ENCODE measurements around the gene ELP1. TPM values are rescaled to one million over a fixed set of nuclear protein-coding genes. Genes with fewer than 3 reads are reported as not detected.
"Not testable (repeated sequence)": the region's sequence is repeated elsewhere in the genome, so short reads cannot be mapped to it uniquely, and the experiment has no call there.

The ELP1 gene
- total RNA-seq, 1 donor from 2014 or later = 8.8 TPM

GRCh38 chr9:108854094-108854493, 79.8 kb downstream of the ELP1 start:
- no peaks in the 10 kb centered on the region for H3K27me3 ChIP-seq
- H3K27ac ChIP-seq = no peak overlapping the region
- no peak for TF ChIP-seq CTCF (IDR thresholded peaks at IDR 0.05)
- H3K4me1 ChIP-seq = no peaks in the 10 kb centered on the region
- H3K4me3 ChIP-seq = no peak overlapping the region
- intact Hi-C loops (cut with DNase I) = no loop called here
- H3K36me3 ChIP-seq = no peaks in the 10 kb centered on the region
- DNase-seq (ENCODE audit: low spot score in 2 of 2) = no peak
- no peaks in the 10 kb centered on the region for H3K9me3 ChIP-seq

GRCh38 chr9:108852079-108852478, 81.8 kb downstream of the ELP1 start:
- Histone ChIP-seq H3K4me1 (no peaks in the 10 kb centered on the region), H3K27ac (no peak overlapping the region), H3K4me3 (no peak overlapping the region), H3K9me3 (no peaks in the 10 kb centered on the region), H3K27me3 (no peaks in the 10 kb centered on the region), H3K36me3 (no peaks in the 10 kb centered on the region)
- intact Hi-C loops (cut with DNase I) = no loop called here
- no peak for DNase-seq (ENCODE audit: low spot score in 2 of 2)
- no peak for TF ChIP-seq CTCF (IDR thresholded peaks at IDR 0.05)

DNA sequence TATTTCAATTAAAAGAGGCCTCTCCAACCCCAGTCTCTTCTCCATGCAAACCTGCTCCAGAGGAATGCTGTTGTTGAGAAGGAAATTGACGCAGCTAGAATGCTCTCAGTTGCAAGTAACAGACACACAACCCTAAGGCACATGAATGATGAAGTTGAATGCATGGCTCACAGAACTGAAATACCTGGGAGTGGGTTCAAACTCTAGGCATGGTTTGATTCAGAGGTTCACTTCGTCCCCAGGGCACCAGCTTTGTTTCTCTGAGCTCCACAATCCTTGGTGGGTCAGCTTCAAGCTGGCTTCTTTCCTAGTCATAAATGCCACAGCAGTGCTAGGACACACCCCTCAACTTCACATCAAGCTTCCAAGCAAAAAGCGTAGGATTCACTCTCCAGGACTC, 82.8 kb downstream of the ELP1 start:
- H3K36me3 ChIP-seq = no peaks in the 10 kb centered on the region
- H3K27ac ChIP-seq = no peak overlapping the region
- H3K9me3 ChIP-seq = no peaks in the 10 kb centered on the region
- intact Hi-C loops (cut with DNase I) = no loop called here
- no peak overlapping the region for H3K4me3 ChIP-seq
- TF ChIP-seq CTCF (IDR thresholded peaks at IDR 0.05) = no peak
- no peaks in the 10 kb centered on the region for H3K27me3 ChIP-seq
- no peak for DNase-seq (ENCODE audit: low spot score in 2 of 2)
- no peaks in the 10 kb centered on the region for H3K4me1 ChIP-seq

DNA sequence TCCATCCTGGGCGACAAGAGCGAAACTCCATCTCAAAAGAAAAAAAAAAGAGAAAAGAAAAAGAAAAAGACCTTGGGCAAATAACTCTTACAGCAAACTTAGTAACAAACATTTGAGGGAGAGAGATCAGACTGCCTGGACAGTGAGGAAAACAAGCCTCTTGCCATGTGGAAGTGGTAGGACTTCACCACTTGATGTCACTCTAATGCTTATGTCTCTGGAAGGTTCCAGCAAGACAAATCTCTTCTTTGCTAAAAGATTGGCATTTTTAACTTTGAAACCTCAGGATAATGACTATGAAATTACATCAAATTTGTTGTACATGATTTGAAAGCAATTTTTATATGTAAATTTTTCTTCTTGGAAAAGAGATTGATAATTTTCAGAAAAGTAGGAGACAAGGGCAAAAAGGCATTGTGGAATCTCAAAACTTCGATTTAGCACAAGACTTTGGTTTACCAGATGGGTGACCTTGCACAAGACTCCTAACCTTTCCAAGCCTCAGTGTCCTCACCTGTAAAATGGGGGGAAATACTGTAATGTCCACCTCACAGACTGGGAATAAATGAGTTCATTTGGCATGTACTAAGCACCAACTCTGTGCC, 83.5 kb downstream of the ELP1 start:
- TF ChIP-seq CTCF (IDR thresholded peaks at IDR 0.05) = no peak
- intact Hi-C loops (cut with DNase I) = no loop called here
- Histone ChIP-seq H3K27ac (no peak overlapping the region), H3K36me3 (no peaks in the 10 kb centered on the region), H3K4me1 (no peaks in the 10 kb centered on the region), H3K9me3 (no peaks in the 10 kb centered on the region), H3K27me3 (no peaks in the 10 kb centered on the region), H3K4me3 (no peak overlapping the region)
- DNase-seq (ENCODE audit: low spot score in 2 of 2) = no peak

DNA sequence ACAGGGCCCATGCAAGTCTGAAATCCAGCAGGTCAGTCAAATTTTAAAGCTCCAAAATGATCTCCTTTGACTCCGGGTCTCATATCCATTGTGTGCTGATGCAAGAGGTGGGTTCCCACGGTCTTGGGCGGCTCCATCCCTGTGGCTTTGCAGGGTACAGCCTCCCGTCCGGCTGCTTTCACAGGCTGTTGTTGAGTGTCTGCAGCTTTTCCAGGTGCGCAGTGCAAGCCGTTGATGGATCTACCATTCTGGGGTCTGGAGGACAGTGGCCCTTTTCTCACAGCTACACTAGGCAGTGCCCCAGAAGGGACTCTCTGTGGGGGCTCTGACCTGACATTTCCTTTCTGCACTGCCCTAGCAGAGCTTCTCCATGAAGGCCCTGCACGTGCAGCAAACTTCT, 85.6 kb downstream of the ELP1 start:
- DNase-seq (ENCODE audit: low spot score in 2 of 2); H3K4me1 ChIP-seq; H3K9me3 ChIP-seq; H3K27ac ChIP-seq; H3K36me3 ChIP-seq; intact Hi-C loops (cut with DNase I); H3K27me3 ChIP-seq; H3K4me3 ChIP-seq: not testable (repeated sequence)

DNA sequence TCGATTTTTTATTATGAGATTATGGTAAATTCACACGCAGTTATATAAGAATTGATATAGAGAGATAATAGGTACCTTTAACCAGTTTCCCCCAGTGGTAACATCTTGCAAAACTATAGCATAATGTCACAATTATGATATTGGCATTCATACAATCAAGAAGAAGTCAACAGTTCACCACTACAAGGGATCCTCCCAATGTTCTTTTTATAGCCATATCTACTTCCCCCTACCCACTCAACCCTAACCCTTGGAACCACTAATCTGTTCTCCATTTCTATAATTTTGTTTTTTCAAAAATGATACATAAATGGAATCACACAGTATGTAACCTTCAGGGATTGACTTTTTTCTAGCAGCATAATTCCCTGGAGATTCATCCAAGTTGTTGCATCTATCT, 88.0 kb downstream of the ELP1 start:
- H3K4me1 ChIP-seq = no peaks in the 10 kb centered on the region
- no peak overlapping the region for H3K27ac ChIP-seq
- no peak for TF ChIP-seq CTCF (IDR thresholded peaks at IDR 0.05)
- no peak for DNase-seq (ENCODE audit: low spot score in 2 of 2)
- intact Hi-C loops (cut with DNase I) = no loop called here
- H3K36me3 ChIP-seq = no peaks in the 10 kb centered on the region
- no peak overlapping the region for H3K4me3 ChIP-seq
- H3K9me3 ChIP-seq = no peaks in the 10 kb centered on the region
- no peaks in the 10 kb centered on the region for H3K27me3 ChIP-seq

All from ascending aorta (tissue), 2 donors.